Right lobe of liver (tissue), 4 donors: ENCODE data around the gene SLC6A3.
"Not testable (repeated sequence)": the region's sequence is repeated elsewhere in the genome, so short reads cannot be mapped to it uniquely, and the experiment has no call there.

Source experiments
- POLR2A ChIP-seq: fragments of 450-650 bp; IDR thresholded peaks from one replicate; pipeline ENCODE4 v1.6.1; 2017; ENCODE audit warnings: antibody characterized with exemption, mild to moderate bottlenecking
- TF ChIP-seq, protein P1 (sequence below), 4 donors: fragments of 200-600 bp in 3 of 4; fragments of 450-650 bp in 1 of 4; IDR thresholded peaks; one replicate each; pipeline versions ENCODE4 v1.5.1 to v1.8.0; 2016 to 2022; ENCODE audit warnings: antibody characterized with exemption in 4 of 4, mild to moderate bottlenecking in 2 of 4
- donor health status: DM: no; HTN: no; CAD: no.
- donor health status: DM: no; HTN: no; CAD: no.
- donor health status: DM: no; HTN: yes; CAD: no.

DNA sequence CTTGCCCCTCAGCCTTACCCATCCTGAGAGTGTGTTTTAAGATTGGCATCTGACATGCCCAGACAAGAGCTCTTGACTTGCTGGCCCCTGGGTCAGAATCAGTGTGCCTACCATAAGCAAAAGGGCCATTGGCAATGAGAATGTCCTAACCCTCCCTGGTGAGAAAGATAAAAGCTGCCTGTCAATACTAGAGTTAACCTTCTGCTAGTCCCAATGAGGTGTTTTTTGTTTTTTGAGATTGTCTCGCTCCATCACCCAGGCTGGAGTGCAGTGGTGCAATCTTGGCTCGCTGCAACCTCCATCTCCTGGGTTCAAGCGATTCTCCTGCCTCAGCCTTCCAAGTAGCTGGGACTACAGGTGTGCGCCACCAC, 73.3 kb downstream of the SLC6A3 start:
- TF ChIP-seq, protein P1, sequence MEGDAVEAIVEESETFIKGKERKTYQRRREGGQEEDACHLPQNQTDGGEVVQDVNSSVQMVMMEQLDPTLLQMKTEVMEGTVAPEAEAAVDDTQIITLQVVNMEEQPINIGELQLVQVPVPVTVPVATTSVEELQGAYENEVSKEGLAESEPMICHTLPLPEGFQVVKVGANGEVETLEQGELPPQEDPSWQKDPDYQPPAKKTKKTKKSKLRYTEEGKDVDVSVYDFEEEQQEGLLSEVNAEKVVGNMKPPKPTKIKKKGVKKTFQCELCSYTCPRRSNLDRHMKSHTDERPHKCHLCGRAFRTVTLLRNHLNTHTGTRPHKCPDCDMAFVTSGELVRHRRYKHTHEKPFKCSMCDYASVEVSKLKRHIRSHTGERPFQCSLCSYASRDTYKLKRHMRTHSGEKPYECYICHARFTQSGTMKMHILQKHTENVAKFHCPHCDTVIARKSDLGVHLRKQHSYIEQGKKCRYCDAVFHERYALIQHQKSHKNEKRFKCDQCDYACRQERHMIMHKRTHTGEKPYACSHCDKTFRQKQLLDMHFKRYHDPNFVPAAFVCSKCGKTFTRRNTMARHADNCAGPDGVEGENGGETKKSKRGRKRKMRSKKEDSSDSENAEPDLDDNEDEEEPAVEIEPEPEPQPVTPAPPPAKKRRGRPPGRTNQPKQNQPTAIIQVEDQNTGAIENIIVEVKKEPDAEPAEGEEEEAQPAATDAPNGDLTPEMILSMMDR (IDR thresholded peaks at IDR 0.05): not testable (repeated sequence)
- not testable (repeated sequence) for TF ChIP-seq POLR2A
